ENCODE results near the gene GRID1. TPM values are rescaled to one million over a fixed set of nuclear protein-coding genes. Genes with fewer than 3 reads are reported as not detected.

GRID1 gene
- total RNA-seq, 1 experiment from 2014 or later = not detected

- no peak for TF ChIP-seq CTCF (IDR thresholded peaks at IDR 0.05; ENCODE audit: unreplicated experiment)
- no TSS peak for BruUV-seq (replicated peaks)
- no peak overlapping the region for H3K27ac Mint-ChIP-seq (ENCODE audit: unreplicated experiment)
- H3K4me1 Mint-ChIP-seq (ENCODE audit: low read depth, unreplicated experiment) = no peaks in the 10 kb centered on the region
- DNase-seq = no peak
- H3K27me3 Mint-ChIP-seq (ENCODE audit: unreplicated experiment) = peaks cover 62% of the 10 kb centered on the region
- no peak overlapping the region for H3K4me3 Mint-ChIP-seq (ENCODE audit: low read depth, unreplicated experiment)
- intact Hi-C loops (cut with micrococcal nuclease; ENCODE audit: unreplicated experiment) = no loop called here
- CTCF ChIA-PET = no interaction called here
- H3K36me3 Mint-ChIP-seq (ENCODE audit: insufficient read depth, unreplicated experiment) = no peaks in the 10 kb centered on the region
- H3K9me3 Mint-ChIP-seq (ENCODE audit: low read depth, unreplicated experiment) = no peaks in the 10 kb centered on the region
Observed at GRCh38 chr10:86329093-86329710, 37.4 kb downstream of the GRID1 start.

- no peak for DNase-seq
- TF ChIP-seq CTCF (IDR thresholded peaks at IDR 0.05; ENCODE audit: unreplicated experiment) = no peak
- BruUV-seq (replicated peaks) = no TSS peak
- Mint-ChIP-seq H3K27me3 (ENCODE audit: unreplicated experiment) (peaks cover 62% of the 10 kb centered on the region), H3K4me3 (ENCODE audit: low read depth, unreplicated experiment) (no peak overlapping the region), H3K27ac (ENCODE audit: unreplicated experiment) (no peak overlapping the region), H3K4me1 (ENCODE audit: low read depth, unreplicated experiment) (no peaks in the 10 kb centered on the region), H3K9me3 (ENCODE audit: low read depth, unreplicated experiment) (no peaks in the 10 kb centered on the region), H3K36me3 (ENCODE audit: insufficient read depth, unreplicated experiment) (no peaks in the 10 kb centered on the region)
- CTCF ChIA-PET = no interaction called here
- intact Hi-C loops (cut with micrococcal nuclease; ENCODE audit: unreplicated experiment) = no loop called here
Observed at GRCh38 chr10:86327954-86328725, 38.5 kb downstream of the GRID1 start.

- no peak for DNase-seq
- Mint-ChIP-seq H3K4me3 (ENCODE audit: low read depth, unreplicated experiment) (no peak overlapping the region), H3K27me3 (ENCODE audit: unreplicated experiment) (peaks cover 78% of the 10 kb centered on the region), H3K36me3 (ENCODE audit: insufficient read depth, unreplicated experiment) (no peaks in the 10 kb centered on the region), H3K4me1 (ENCODE audit: low read depth, unreplicated experiment) (no peaks in the 10 kb centered on the region), H3K27ac (ENCODE audit: unreplicated experiment) (no peak overlapping the region), H3K9me3 (ENCODE audit: low read depth, unreplicated experiment) (no peaks in the 10 kb centered on the region)
- TF ChIP-seq CTCF (IDR thresholded peaks at IDR 0.05; ENCODE audit: unreplicated experiment) = no peak
- BruUV-seq (replicated peaks) = no TSS peak
- CTCF ChIA-PET = no interaction called here
- intact Hi-C loops (cut with micrococcal nuclease; ENCODE audit: unreplicated experiment) = no loop called here
Observed at GRCh38 chr10:86325158-86325557, 41.4 kb downstream of the GRID1 start.

- DNase-seq = no peak
- H3K9me3 Mint-ChIP-seq (ENCODE audit: low read depth, unreplicated experiment) = no peaks in the 10 kb centered on the region
- H3K27me3 Mint-ChIP-seq (ENCODE audit: unreplicated experiment) = peaks cover 80% of the 10 kb centered on the region
- intact Hi-C loops (cut with micrococcal nuclease; ENCODE audit: unreplicated experiment) = no loop called here
- no peak for TF ChIP-seq CTCF (IDR thresholded peaks at IDR 0.05; ENCODE audit: unreplicated experiment)
- no peaks in the 10 kb centered on the region for H3K36me3 Mint-ChIP-seq (ENCODE audit: insufficient read depth, unreplicated experiment)
- no peak overlapping the region for H3K4me3 Mint-ChIP-seq (ENCODE audit: low read depth, unreplicated experiment)
- H3K27ac Mint-ChIP-seq (ENCODE audit: unreplicated experiment) = no peak overlapping the region
- CTCF ChIA-PET = no interaction called here
- BruUV-seq (replicated peaks) = no TSS peak
- H3K4me1 Mint-ChIP-seq (ENCODE audit: low read depth, unreplicated experiment) = no peaks in the 10 kb centered on the region
Observed at GRCh38 chr10:86321568-86321967, 45.0 kb downstream of the GRID1 start.
